ENCODE data around the gene HTRA3. TPM values are rescaled to one million over a fixed set of nuclear protein-coding genes. Genes with fewer than 3 reads are reported as not detected.

The HTRA3 gene
- total and polyA plus RNA-seq, 7 donors: 7.2 to 26.4 (median 14.0) TPM

- Histone ChIP-seq H3K27ac (no peak overlapping the region), H3K27me3 (ENCODE audit: insufficient read depth in 3 of 3, low read length in 2 of 3) (no peaks in the 10 kb centered on the region), H3K36me3 (ENCODE audit: insufficient read depth in 1 of 2, low read depth in 1 of 2) (no peaks in the 10 kb centered on the region), H3K4me3 (no peak overlapping the region), H3K9me3 (no peaks in the 10 kb centered on the region), H3K4me1 (peaks cover 11% of the 10 kb centered on the region)
- intact Hi-C loops (cut with DNase I): no loop called here
- 94 to 96% (median 95%) methylated on average over 5 of the region's 5 CpGs for WGBS, 3 donors
- TF ChIP-seq CTCF (IDR thresholded peaks at IDR 0.05): no peak
- DNase-seq: no peak
- no peak for ATAC-seq
Measured at GRCh38 chr4:8314691-8315255, 45.2 kb downstream of the HTRA3 start.

- Histone ChIP-seq H3K27me3 (ENCODE audit: insufficient read depth in 3 of 3, low read length in 2 of 3) (no peaks in the 10 kb centered on the region), H3K36me3 (ENCODE audit: insufficient read depth in 1 of 2, low read depth in 1 of 2) (no peaks in the 10 kb centered on the region), H3K9me3 (no peaks in the 10 kb centered on the region), H3K4me1 (peaks cover 20% of the 10 kb centered on the region), H3K4me3 (no peak overlapping the region), H3K27ac (no peak overlapping the region)
- DNase-seq (peak; percentile 61 to 74), ATAC-seq (peak; percentile 42 to 67 (median 52))
- 33 to 45% (median 41%) methylated on average over 21 of the region's 21 CpGs for WGBS, 3 donors
- intact Hi-C loops (cut with DNase I): no loop called here
- TF ChIP-seq CTCF (IDR thresholded peaks at IDR 0.05): no peak
Measured at GRCh38 chr4:8315435-8316250, 46.1 kb downstream of the HTRA3 start.

- DNase-seq (peak in 1 of 2 donors; percentile 49), ATAC-seq (no peak)
- Histone ChIP-seq H3K9me3 (no peaks in the 10 kb centered on the region), H3K4me3 (no peak overlapping the region), H3K4me1 (peaks cover 22% of the 10 kb centered on the region), H3K36me3 (ENCODE audit: insufficient read depth in 1 of 2, low read depth in 1 of 2) (no peaks in the 10 kb centered on the region), H3K27me3 (ENCODE audit: insufficient read depth in 3 of 3, low read length in 2 of 3) (no peaks in the 10 kb centered on the region), H3K27ac (no peak overlapping the region)
- 73 to 86% (median 80%) methylated on average over 10 of the region's 10 CpGs for WGBS, 3 donors
- TF ChIP-seq CTCF (IDR thresholded peaks at IDR 0.05): no peak
- intact Hi-C loops (cut with DNase I): no loop called here
Measured at GRCh38 chr4:8316251-8316771, 46.8 kb downstream of the HTRA3 start.

GRCh38 chr4:8316911-8317351 is 47.4 kb downstream of the HTRA3 start:
- ATAC-seq: no peak
- peaks cover 22% of the 10 kb centered on the region for H3K4me1 ChIP-seq
- H3K27ac ChIP-seq: no peak overlapping the region
- H3K27me3 ChIP-seq (ENCODE audit: insufficient read depth in 3 of 3, low read length in 2 of 3): no peaks in the 10 kb centered on the region
- DNase-seq: peak in 1 of 2 donors; percentile 12
- no peak overlapping the region for H3K4me3 ChIP-seq
- TF ChIP-seq CTCF (IDR thresholded peaks at IDR 0.05): no peak
- 90 to 96% (median 95%) methylated on average over 15 of the region's 15 CpGs for WGBS, 3 donors
- no peaks in the 10 kb centered on the region for H3K36me3 ChIP-seq (ENCODE audit: insufficient read depth in 1 of 2, low read depth in 1 of 2)
- no peaks in the 10 kb centered on the region for H3K9me3 ChIP-seq
- intact Hi-C loops (cut with DNase I): no loop called here

Data from psoas muscle (tissue), 8 donors.